IMR-90 (cell line): ENCODE measurements around the gene NARS2. TPM values are rescaled to one million over a fixed set of nuclear protein-coding genes. Genes with fewer than 3 reads are reported as not detected.

Experiments
- ATAC-seq: fragments of 200-7000 bp; cut with Tn5 transposase; 2 replicates; pipeline ENCODE4 v1.9.1; 2020; ENCODE audit warnings: low read depth, mild to moderate bottlenecking, moderate library complexity
- BruUV-seq: library from RNA; stranded (reverse); fragments of 400-500 nt; replicated peaks from 2 replicates; lab custom pipeline; 2021; lab: Mats Ljungman, UMichigan
- CTCF ChIA-PET: fragments of 300-600 bp; formaldehyde crosslinking; extraction: SDS; loops from one replicate; lab custom pipeline; 2021; ENCODE audit warnings: antibody characterized with exemption; lab: Yijun Ruan, JAX
- POLR2A ChIA-PET: fragments of 300-600 bp; sonication (Branson Sonifier 250); formaldehyde crosslinking; loops from one replicate; lab custom pipeline; 2022; ENCODE audit warnings: antibody characterized with exemption; ENCODE audit not compliant: unreplicated experiment; lab: Charles Lee
- DNase-seq: peaks from one replicate; pipeline ENCODE4 v3.0.0; 2013
- H2AFZ ChIP-seq: replicated peaks from 2 replicates; pipeline ENCODE3; 2013; ENCODE audit warnings: low read length, mild to moderate bottlenecking; ENCODE audit not compliant: poor library complexity
- H2AK5ac ChIP-seq: 2 replicates; pipeline ENCODE4 v1.6.1; 2013; ENCODE audit warnings: low read depth, low read length, inconsistent platforms
- H2AK9ac ChIP-seq: replicated peaks from 2 replicates; pipeline ENCODE3; 2013; ENCODE audit warnings: mild to moderate bottlenecking, low read depth, low read length, moderate library complexity; ENCODE audit not compliant: poor library complexity
- H2BK120ac ChIP-seq: 2 replicates; pipeline ENCODE4 v1.6.1; 2013; ENCODE audit warnings: low read depth, low read length, inconsistent platforms
- H2BK15ac ChIP-seq: 3 replicates; pipeline ENCODE4 v1.6.1; 2013; ENCODE audit warnings: low read depth, low read length, inconsistent platforms
- H2BK20ac ChIP-seq: 2 replicates; pipeline ENCODE4 v1.6.1; 2013; ENCODE audit warnings: low read depth, mild to moderate bottlenecking, inconsistent platforms, low read length, moderate library complexity
- H2BK5ac ChIP-seq: 2 replicates; pipeline ENCODE4 v1.6.1; 2013; ENCODE audit warnings: mild to moderate bottlenecking, low read depth, low read length, inconsistent platforms; ENCODE audit not compliant: poor library complexity, severe bottlenecking
- H3K14ac ChIP-seq: replicated peaks from 2 replicates; pipeline ENCODE4 v1.6.1; 2013; ENCODE audit warnings: low read depth, low read length, inconsistent platforms
- H3K18ac ChIP-seq: 2 replicates; pipeline ENCODE4 v1.6.1; 2013; ENCODE audit warnings: low read depth, low read length, control low read depth
- H3K23ac ChIP-seq: 2 replicates; pipeline ENCODE4 v1.6.1; 2013; ENCODE audit warnings: low read depth, low read length, inconsistent platforms
- H3K27ac ChIP-seq: 2 replicates; pipeline ENCODE4 v1.5.1; 2013; ENCODE audit warnings: mild to moderate bottlenecking, control low read depth, low read length; ENCODE audit not compliant: insufficient read depth
- H3K27me3 ChIP-seq: 2 replicates; pipeline ENCODE4 v1.6.1; 2013; ENCODE audit warnings: low read length; ENCODE audit not compliant: control insufficient read depth, insufficient read depth
- H3K36me3 ChIP-seq: 2 replicates; pipeline ENCODE4 v1.6.1; 2013; ENCODE audit warnings: low read length, mixed read lengths; ENCODE audit not compliant: control insufficient read depth, insufficient read depth
- H3K4ac ChIP-seq: 2 replicates; pipeline ENCODE4 v1.6.1; 2013; ENCODE audit warnings: low read depth, low read length, inconsistent platforms
- H3K4me1 ChIP-seq: 2 replicates; pipeline ENCODE4 v1.6.1; 2013; ENCODE audit warnings: low read length, mixed read lengths; ENCODE audit not compliant: control insufficient read depth, insufficient read depth
- H3K4me2 ChIP-seq: 2 replicates; pipeline ENCODE4 v1.6.1; 2013; ENCODE audit warnings: low read depth, mild to moderate bottlenecking, control low read depth, low read length, moderate library complexity
- H3K4me3 ChIP-seq: 2 replicates; pipeline ENCODE4 v1.5.1; 2013; ENCODE audit warnings: low read depth, mild to moderate bottlenecking, control low read depth, low read length, moderate library complexity; ENCODE audit not compliant: insufficient read depth
- H3K56ac ChIP-seq: 2 replicates; pipeline ENCODE4 v1.6.1; 2013; ENCODE audit warnings: low read length, inconsistent platforms; ENCODE audit not compliant: insufficient read depth; ENCODE audit errors: extremely low read depth
- H3K79me1 ChIP-seq, 2 experiments: 2 replicates each; pipeline ENCODE4 v1.6.1; 2013; ENCODE audit warnings: low read length in 2 of 2, inconsistent platforms in 1 of 2, low read depth in 1 of 2
- H3K9ac ChIP-seq: 2 replicates; pipeline ENCODE4 v1.6.1; 2013; ENCODE audit warnings: low read depth, low read length, control low read depth
- H3K9me1 ChIP-seq: 2 replicates; pipeline ENCODE4 v1.6.1; 2013; ENCODE audit warnings: low read length, inconsistent platforms; ENCODE audit not compliant: insufficient read depth
- H3K9me3 ChIP-seq: 2 replicates; pipeline ENCODE4 v1.6.1; 2013; ENCODE audit warnings: low read length; ENCODE audit not compliant: control insufficient read depth, insufficient read depth
- H4K20me1 ChIP-seq: 2 replicates; pipeline ENCODE4 v1.6.1; 2013; ENCODE audit warnings: low read length, inconsistent platforms; ENCODE audit not compliant: insufficient read depth
- H4K5ac ChIP-seq: 2 replicates; pipeline ENCODE4 v1.6.1; 2013; ENCODE audit warnings: mild to moderate bottlenecking, low read depth, low read length, control low read depth
- H4K8ac ChIP-seq, 2 experiments: 2 replicates each; pipeline ENCODE4 v1.6.1; 2013; ENCODE audit warnings: low read depth in 2 of 2, low read length in 2 of 2, control low read depth in 1 of 2, inconsistent platforms in 1 of 2
- H4K91ac ChIP-seq: 2 replicates; pipeline ENCODE4 v1.6.1; 2013; ENCODE audit warnings: low read depth, low read length, inconsistent platforms; ENCODE audit not compliant: insufficient read depth
- BHLHE40 ChIP-seq: fragments of 150-350 bp; IDR thresholded peaks from 2 replicates; pipeline ENCODE4 v1.6.1; 2016; ENCODE audit warnings: mild to moderate bottlenecking, low read depth, low read length
- CEBPB ChIP-seq: IDR thresholded peaks from 2 replicates; pipeline ENCODE4 v1.6.1; 2012; ENCODE audit warnings: low read depth, low read length, improper control_type of control experiment
- CHD1 ChIP-seq: IDR thresholded peaks from 2 replicates; pipeline ENCODE4 v1.6.1; 2012; ENCODE audit warnings: low read depth, low read length, improper control_type of control experiment
- FOS ChIP-seq: fragments of 150-350 bp; IDR thresholded peaks from 2 replicates; pipeline ENCODE4 v1.6.1; 2016; ENCODE audit warnings: low read depth, low read length
- MAFK ChIP-seq: IDR thresholded peaks from 2 replicates; pipeline ENCODE4 v1.6.1; 2012; ENCODE audit warnings: low read depth, low read length, improper control_type of control experiment
- MAZ ChIP-seq: IDR thresholded peaks from 2 replicates; pipeline ENCODE4 v1.6.1; 2012; ENCODE audit warnings: low read depth, mild to moderate bottlenecking, low read length, improper control_type of control experiment, moderate library complexity, borderline replicate concordance
- MXI1 ChIP-seq: IDR thresholded peaks from 2 replicates; pipeline ENCODE4 v1.6.1; 2012; ENCODE audit warnings: low read depth, mild to moderate bottlenecking, low read length, moderate library complexity, borderline replicate concordance
- NFE2L2 ChIP-seq: fragments of 150-350 bp; IDR thresholded peaks from 2 replicates; pipeline ENCODE4 v1.6.1; 2016; ENCODE audit warnings: low read depth, mild to moderate bottlenecking, low read length
- POLR2A ChIP-seq: IDR thresholded peaks from 2 replicates; pipeline ENCODE4 v1.6.1; 2012; ENCODE audit warnings: mild to moderate bottlenecking, low read depth, low read length
- RAD21 ChIP-seq: IDR thresholded peaks from 2 replicates; pipeline ENCODE4 v1.6.1; 2012; ENCODE audit warnings: low read length, improper control_type of control experiment
- RCOR1 ChIP-seq: IDR thresholded peaks from 2 replicates; pipeline ENCODE4 v1.6.1; 2012; ENCODE audit warnings: mild to moderate bottlenecking, low read length, improper control_type of control experiment; ENCODE audit not compliant: insufficient replicate concordance
- USF2 ChIP-seq: fragments of 150-350 bp; IDR thresholded peaks from 2 replicates; pipeline ENCODE4 v1.6.1; 2017; ENCODE audit warnings: mild to moderate bottlenecking, antibody characterized with exemption, low read length, low read depth
- WGBS, 2 experiments: methylation state at CpG; one replicate each; pipeline versions ENCODE4 v1.1.5 to v1.1.7; 2013; ENCODE audit warnings: missing lambda C conversion rate in 2 of 2; ENCODE audit not compliant: insufficient read length in 1 of 2; ENCODE audit errors: extremely low coverage in 2 of 2; 5-methylcytosine and 5-hydroxymethylcytosine counted together
- dilution Hi-C: fragments of 300-500 bp; cut with HindIII; formaldehyde crosslinking; loops from one replicate; pipeline ENCODE4 v1.14.3; 2018; ENCODE audit warnings: low sequenced_read_pairs; ENCODE audit not compliant: unreplicated experiment
- in situ Hi-C: fragments of 300-500 bp; cut with MboI; formaldehyde crosslinking; loops from 3 replicates; pipeline ENCODE4 v1.14.3; 2019; ENCODE audit warnings: low sequenced_read_pairs, inconsistent platforms, mixed read lengths
- intact Hi-C: fragments of 100-400 bp; cut with micrococcal nuclease; formaldehyde crosslinking; loops from 2 replicates; pipeline ENCODE4 v1.10.0; 2022
- polyA plus RNA-seq, 3 experiments: library from polyadenylated mRNA; depleted of rRNA; stranded (reverse); fragments of >200 nt; gene quantifications; 2 replicates each; pipeline ENCODE4 v1.2.3, GENCODE V29; 2012; ENCODE audit warnings: low replicate concordance in 1 of 3
- total RNA-seq: library from RNA; depleted of rRNA; stranded (reverse); fragments of >200 nt; gene quantifications from 2 replicates; pipeline ENCODE4 v1.2.3, GENCODE V29; 2012
- TF ChIP-seq, protein P1 (sequence below): fragments of 150-350 bp; IDR thresholded peaks from 2 replicates; pipeline ENCODE4 v1.6.1; 2016; ENCODE audit warnings: low read depth, mild to moderate bottlenecking, low read length, moderate library complexity, borderline replicate concordance

The NARS2 gene
- total and polyA plus RNA-seq, 2 of the 4 experiments (the other 2 are of a cell fraction) = 8.0 to 15.8 TPM

GRCh38 chr11:78583889-78584288 is 9.2 kb upstream of the NARS2 start:
- Histone ChIP-seq H3K27me3 (peaks cover 4% of the 10 kb centered on the region), H2BK15ac (no peak overlapping the region), H3K9ac (no peak overlapping the region), H3K4me1 (no peaks in the 10 kb centered on the region), H3K23ac (no peak overlapping the region), H3K56ac (no peak overlapping the region), H2AK5ac (no peak overlapping the region), H2BK120ac (no peak overlapping the region), H3K36me3 (no peaks in the 10 kb centered on the region), H2BK20ac (no peak overlapping the region), H2BK5ac (no peak overlapping the region), H3K9me3 (peaks cover 15% of the 10 kb centered on the region), H3K4me3 (no peak overlapping the region), H2AFZ (no peak overlapping the region), H3K18ac (no peak overlapping the region), H4K91ac (no peak overlapping the region), H2AK9ac (no peak overlapping the region), H4K5ac (no peak overlapping the region), H3K79me1 (no peaks in the 10 kb centered on the region), H3K27ac (no peak overlapping the region), H3K4me2 (no peak overlapping the region), H3K4ac (no peak overlapping the region), H3K9me1 (no peaks in the 10 kb centered on the region), H3K14ac (no peak overlapping the region), H4K20me1 (no peaks in the 10 kb centered on the region), H4K8ac (no peak overlapping the region)
- no TSS peak for BruUV-seq
- POLR2A ChIA-PET = no interaction called here
- intact Hi-C loops (no loop called here), in situ Hi-C loops (no loop called here), dilution Hi-C loops (no loop called here)
- DNase-seq = no peak
- TF ChIP-seq, protein P1, sequence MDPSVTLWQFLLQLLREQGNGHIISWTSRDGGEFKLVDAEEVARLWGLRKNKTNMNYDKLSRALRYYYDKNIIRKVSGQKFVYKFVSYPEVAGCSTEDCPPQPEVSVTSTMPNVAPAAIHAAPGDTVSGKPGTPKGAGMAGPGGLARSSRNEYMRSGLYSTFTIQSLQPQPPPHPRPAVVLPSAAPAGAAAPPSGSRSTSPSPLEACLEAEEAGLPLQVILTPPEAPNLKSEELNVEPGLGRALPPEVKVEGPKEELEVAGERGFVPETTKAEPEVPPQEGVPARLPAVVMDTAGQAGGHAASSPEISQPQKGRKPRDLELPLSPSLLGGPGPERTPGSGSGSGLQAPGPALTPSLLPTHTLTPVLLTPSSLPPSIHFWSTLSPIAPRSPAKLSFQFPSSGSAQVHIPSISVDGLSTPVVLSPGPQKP = no peak
- TF ChIP-seq CEBPB (no peak), RCOR1 (no peak), CHD1 (no peak), USF2 (no peak), MXI1 (no peak), RAD21 (no peak), BHLHE40 (no peak), POLR2A (no peak), NFE2L2 (no peak), MAZ (no peak), MAFK (no peak), FOS (no peak)
- no peak for ATAC-seq
- WGBS, 2 experiments = no CpG with 5 or more reads among the region's 2 CpGs
- CTCF ChIA-PET = no interaction called here
